HG03135 (cell line): ENCODE data around the gene CMTM3.
"Not testable (repeated sequence)": the region's sequence is repeated elsewhere in the genome, so short reads cannot be mapped to it uniquely, and the experiment has no call there.

Experiments used
- ATAC-seq: cut with Tn5 transposase; IDR thresholded peaks from one replicate; pipeline ENCODE4 v1.9.1; 2021; ENCODE audit warnings: mild to moderate bottlenecking, moderate library complexity; ENCODE audit not compliant: unreplicated experiment

The CMTM3 gene

GRCh38 chr16:66631558-66631957 is 27.1 kb downstream of the CMTM3 start:
- not testable (repeated sequence) for ATAC-seq

GRCh38 chr16:66634527-66635196 is 30.2 kb downstream of the CMTM3 start:
- ATAC-seq: no peak

- no peak for ATAC-seq
These were observed 30.9 kb downstream of the CMTM3 start for GRCh38 chr16:66635406-66635805.

- no peak for ATAC-seq
These were observed 31.7 kb downstream of the CMTM3 start for GRCh38 chr16:66636199-66636598.

GRCh38 chr16:66637806-66638205 is 33.3 kb downstream of the CMTM3 start:
- ATAC-seq: no peak

GRCh38 chr16:66639091-66639885 is 34.8 kb downstream of the CMTM3 start:
- ATAC-seq: no peak

GRCh38 chr16:66640724-66641314 is 36.3 kb downstream of the CMTM3 start:
- no peak for ATAC-seq

GRCh38 chr16:66641387-66641786 is 36.9 kb downstream of the CMTM3 start:
- ATAC-seq: no peak

GRCh38 chr16:66647866-66648265 is 43.4 kb downstream of the CMTM3 start:
- ATAC-seq: no peak

- ATAC-seq: no peak
These were observed 44.7 kb downstream of the CMTM3 start for GRCh38 chr16:66649167-66649566.

GRCh38 chr16:66649636-66650205 is 45.2 kb downstream of the CMTM3 start:
- no peak for ATAC-seq

GRCh38 chr16:66650707-66651473 is 46.4 kb downstream of the CMTM3 start:
- peak; percentile 92 for ATAC-seq

GRCh38 chr16:66651474-66651765 is 46.9 kb downstream of the CMTM3 start:
- ATAC-seq: no peak

GRCh38 chr16:66651965-66652364 is 47.5 kb downstream of the CMTM3 start:
- no peak for ATAC-seq

- ATAC-seq: no peak
These were observed 48.3 kb downstream of the CMTM3 start for GRCh38 chr16:66652661-66653360.

GRCh38 chr16:66653581-66654350 is 49.3 kb downstream of the CMTM3 start:
- no peak for ATAC-seq

GRCh38 chr16:66656547-66656946 is 52.0 kb downstream of the CMTM3 start:
- no peak for ATAC-seq

GRCh38 chr16:66658143-66658859 is 53.8 kb downstream of the CMTM3 start:
- no peak for ATAC-seq

GRCh38 chr16:66658860-66659190 is 54.3 kb downstream of the CMTM3 start:
- ATAC-seq: no peak
